DMS79 treated with DMSO at 0.1 percent for 48 hours (cell line): ENCODE results near the gene SLC1A1.
"Not testable (repeated sequence)": the region's sequence is repeated elsewhere in the genome, so short reads cannot be mapped to it uniquely, and the experiment has no call there.

ENCODE experiments used
- DNase-seq: peaks from one replicate; lab custom pipeline; 2025; lab: John Stamatoyannopoulos, UW

SLC1A1 gene

DNA sequence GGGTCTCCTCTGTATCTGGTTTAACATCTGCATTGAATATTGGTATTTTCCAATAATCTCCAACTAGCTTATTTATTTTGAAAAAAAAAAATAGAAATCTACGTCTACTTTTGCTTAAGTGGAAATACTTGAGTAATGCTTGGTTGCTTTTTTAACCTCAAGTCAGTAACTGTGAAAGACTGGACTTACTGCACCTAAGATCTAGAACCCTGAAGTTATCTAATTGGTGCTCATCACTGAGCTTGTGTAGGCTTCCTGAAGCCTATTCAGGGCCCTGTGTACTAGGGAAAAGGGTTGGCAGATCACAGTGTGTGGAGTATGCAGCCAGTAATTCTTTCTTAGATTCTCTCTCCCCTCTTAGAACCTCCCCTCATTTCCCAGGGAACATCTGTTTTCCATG lies 16.2 kb downstream of the SLC1A1 start:
- no peak for DNase-seq

DNA sequence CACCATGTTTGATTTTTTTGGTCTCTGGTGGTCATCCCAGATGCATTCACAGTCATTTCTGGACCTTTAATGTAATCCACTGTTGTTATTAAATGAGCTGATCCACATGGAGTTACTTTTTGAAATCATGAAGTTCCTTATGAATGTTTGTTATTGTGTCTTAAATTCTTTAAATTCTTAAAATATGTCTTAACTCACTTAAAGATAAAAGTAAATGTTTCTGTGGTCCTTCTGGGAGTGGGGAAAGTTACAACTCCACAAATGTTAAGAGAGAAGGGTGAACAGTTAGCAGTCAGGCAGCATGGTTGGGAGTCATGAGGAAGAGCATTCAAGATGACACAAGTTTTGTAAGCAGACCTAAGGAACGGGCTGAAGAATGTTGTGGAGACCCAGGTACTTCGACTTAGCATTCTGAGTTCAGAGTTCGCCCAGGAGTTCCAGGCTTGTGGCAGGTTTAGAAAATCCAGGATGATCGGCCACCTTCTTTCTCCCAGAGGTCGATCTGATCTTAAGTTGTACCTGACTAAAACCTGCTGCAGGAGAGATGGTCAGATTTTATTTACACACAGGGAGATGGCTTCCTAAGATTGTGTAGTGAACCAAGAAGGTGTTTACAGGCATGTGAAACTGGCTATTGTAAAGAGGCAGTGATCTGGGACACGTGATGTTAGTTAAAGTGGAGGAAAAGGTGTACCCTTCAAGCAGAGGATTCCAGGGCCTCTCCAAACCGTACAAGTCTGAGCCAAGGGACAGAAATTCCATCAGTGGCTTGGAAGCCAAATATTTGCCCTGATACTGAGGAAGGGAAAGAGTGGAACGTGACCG lies 17.2 kb downstream of the SLC1A1 start:
- DNase-seq = no peak

DNA sequence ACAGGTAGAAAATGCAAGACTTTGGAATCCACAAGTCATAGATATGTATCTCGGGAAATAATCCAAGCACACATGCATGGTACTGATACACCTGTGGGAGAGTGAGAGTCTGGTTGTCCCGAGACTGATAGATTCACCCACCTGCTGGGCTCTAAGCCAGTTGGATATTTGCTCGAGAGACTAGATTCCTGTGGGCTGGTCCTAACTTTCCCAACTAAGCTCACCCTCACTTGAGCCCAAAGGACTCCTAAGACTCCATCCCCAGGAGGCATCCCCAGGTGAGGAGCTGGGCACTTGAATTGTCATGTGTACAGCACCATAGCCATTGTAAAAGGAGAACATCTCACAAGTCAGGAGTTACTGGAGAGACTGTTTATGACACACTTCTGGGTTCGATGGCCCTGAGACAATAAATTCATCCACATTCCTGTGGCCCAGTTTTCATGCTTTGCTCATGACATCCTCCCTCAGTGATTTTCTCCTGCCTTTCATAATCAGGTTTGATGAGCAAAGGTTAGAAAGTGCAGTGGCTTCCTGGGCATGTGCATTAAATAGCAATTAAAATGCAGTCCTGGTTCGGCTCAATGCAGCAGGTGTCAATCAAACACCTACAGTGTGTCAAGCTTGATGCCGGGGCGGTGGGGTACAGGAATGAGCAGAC lies 18.1 kb downstream of the SLC1A1 start:
- no peak for DNase-seq

DNA sequence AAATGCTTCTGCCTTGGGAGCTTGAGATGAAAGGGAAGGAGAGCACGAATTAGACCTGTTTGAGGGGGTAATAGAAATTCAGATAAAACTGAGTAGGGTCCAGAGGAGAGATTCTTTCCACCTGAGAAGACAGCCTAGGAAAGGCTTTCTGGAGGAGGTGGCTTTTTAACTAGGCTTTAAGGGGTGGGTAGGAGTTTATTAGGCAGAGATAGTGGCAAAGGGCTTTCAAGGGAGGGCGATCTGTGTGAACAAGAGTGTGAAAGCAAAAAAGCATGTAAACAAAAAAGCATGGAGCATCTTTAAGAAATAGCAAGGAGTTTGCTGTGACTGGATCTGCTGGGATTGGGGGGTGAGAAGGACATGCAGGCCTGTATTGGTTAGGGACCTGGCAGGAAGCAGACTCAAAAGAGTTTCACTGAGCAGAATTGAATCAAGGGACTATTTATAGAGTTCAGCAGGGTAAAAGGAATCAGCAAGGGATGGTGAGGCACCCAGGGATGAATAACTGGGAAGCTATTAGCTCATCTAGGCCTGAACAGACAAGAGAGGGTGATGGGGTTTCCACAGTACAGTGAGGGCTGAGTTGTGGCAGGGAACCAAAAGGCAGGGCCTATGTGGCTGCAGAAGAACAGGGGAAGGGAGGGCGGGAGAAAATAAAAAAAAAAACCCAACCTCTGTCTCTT lies 18.8 kb downstream of the SLC1A1 start:
- no peak for DNase-seq

DNA sequence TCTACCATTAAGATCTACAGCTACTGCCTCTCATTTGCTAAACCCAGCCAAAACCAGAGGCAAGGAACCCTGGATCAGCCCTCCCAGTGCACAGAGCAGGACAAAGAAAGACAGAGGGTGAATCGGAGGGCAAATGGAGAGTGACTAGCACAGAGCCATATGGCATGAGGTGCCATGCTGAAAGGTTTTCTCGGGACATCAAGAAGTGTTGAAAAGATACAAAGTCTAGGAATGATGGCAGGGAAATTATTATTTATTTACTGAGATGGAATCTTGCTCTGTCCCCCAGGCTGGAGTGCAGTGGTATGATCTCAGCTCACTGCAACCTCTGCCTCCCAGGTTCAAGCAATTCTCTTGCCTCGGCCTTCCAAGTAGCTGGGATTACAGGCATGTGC lies 19.3 kb downstream of the SLC1A1 start:
- no peak for DNase-seq

DNA sequence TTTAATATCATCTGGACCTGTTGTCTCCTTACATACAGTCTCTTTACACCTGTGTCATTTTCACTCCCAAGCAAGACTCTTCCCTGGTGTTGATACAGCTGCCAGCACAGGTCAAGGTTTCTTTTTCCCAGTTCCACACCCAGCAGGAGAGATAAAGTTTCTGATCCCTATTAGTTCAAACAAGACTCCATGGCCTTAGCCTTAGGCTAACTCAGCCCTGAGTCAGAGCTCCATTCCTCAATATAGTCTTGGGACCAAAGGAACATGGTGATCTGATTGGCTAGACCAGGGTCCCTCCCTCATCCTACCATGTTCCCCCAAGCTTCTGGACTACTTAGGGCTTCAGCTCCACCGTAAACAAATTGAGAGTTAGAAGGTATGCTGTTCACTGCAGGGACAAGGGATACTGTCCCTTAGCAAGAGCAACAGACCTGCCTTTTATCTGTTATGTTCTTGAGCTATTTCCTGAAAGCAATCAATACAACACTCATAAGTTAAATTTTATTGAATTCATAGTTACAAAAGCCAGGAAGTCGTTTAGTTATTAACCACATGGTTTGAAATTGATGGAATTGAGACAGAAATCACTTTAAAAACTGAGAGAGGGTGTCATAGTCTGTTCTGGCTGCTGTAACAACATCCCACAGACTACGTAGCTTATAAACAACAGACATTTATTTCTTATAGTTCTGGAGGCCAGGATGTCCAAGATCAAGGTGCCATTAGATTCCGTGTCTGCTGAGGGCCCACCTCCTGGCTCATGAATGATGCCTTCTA lies 20.5 kb downstream of the SLC1A1 start:
- no peak for DNase-seq

DNA sequence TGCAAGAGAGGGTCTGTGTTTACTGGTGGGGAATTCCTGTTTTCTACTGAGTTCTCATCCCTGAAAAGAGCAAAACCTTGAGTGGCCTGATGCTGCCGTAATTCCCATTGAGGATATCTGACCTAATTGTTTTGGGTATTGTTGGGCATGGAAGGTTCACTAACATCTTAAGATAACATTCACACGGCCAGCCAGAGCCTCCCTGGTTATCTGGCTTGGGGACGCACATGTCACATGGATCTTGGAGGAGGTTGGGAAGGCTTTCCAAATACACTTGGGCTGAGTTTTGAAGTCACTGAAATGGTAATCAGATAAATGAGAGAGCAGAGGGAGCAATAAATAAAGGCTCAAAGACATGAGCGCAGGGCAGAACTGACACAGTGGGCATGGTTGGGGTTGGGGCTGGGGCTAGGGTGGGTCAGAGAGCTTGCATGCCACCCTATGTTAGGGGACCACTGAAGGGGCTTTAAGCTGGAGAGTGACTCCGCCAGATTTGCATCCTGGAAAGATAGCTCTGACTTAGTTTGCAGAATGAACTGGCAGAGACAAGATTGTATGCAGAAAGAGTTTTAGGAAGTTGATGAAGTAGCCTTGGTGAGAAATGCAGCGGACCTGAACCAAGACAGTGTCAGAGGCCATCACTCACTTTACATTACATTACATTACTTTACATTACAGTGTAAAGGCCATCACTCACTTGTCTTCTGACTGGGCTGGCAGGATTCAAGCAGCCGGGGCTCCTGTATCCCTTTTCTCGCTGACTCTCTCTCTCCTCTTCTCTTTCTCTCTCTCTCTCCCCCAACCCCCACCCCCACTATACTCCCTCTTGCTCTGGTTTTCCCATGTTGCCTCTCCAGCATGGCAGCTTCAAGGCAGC lies 24.2 kb downstream of the SLC1A1 start:
- no peak for DNase-seq

DNA sequence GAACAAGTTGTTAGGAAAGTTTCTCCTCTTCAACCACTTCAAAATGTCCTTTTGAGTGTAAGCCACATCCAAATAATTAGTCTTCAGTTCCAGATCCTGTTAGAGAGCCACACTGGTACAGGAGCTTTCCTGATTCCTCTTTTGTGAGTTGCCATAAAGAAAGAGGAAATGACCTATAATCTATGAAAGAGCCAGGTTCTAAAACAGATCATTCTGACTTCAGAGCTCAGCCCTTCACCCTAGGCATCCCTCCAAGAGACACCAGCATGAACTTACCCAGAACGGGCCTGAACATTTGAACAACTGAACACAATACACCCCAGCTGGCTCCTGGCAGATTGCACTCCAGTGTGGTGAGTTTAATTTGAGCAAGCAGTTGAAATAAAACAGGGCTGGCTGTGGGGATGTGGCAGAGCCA lies 25.7 kb downstream of the SLC1A1 start:
- no peak for DNase-seq

DNA sequence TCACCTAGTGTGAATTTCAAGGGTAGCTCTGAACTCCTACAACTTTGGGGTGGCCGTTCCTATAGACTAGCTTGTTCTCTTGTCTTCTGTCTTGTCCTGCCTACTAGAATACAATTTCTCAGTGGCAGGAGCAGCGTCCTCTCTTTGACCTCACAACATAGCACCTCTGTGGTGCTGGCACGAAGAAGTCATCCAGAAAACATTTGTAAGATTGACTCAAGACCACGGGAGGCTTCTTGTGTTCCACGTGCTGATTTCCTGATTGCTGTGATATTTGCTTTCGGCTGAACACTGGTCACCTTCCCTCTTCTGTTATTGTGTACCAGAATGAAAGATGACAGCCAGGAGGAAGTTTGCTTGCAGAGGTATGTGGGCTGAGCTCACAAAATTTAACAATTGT lies 27.0 kb downstream of the SLC1A1 start:
- no peak for DNase-seq

DNA sequence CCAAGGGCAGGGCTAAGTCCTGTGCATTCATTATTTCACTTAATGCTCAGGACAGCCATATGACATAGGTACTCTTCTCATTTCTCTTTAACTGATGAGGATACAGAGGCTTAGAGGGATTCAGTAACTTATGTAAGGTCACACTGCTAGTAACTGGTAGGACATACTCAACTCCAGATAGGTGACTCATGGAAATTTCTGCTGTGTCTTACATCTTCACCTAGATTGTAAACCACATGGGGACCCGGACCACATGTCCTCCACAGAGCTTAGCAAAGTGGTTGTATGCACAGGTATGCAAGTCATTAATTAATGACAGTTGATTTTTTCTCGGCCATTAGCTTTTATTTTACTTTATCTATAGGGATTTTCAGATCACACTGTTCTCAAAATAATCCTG lies 29.3 kb downstream of the SLC1A1 start:
- DNase-seq = no peak

DNA sequence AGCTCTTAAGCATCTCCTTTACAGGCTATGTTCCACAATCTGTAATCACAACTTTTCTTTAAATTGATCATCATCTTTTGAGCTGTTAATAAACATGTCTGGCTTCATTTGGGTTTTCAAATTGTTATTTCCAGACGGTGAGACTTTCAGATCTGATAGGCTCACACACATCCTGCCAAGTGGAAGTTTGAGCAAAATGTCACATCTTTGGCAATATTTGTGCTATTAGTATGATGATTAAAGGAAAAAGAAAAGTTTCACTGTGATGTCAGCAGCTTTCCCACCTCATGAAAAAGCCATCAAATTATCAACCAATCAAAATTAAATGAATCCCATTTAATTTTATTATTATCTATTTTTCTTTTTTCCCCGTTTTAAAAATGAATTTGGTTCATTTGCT lies 29.8 kb downstream of the SLC1A1 start:
- DNase-seq = no peak

DNA sequence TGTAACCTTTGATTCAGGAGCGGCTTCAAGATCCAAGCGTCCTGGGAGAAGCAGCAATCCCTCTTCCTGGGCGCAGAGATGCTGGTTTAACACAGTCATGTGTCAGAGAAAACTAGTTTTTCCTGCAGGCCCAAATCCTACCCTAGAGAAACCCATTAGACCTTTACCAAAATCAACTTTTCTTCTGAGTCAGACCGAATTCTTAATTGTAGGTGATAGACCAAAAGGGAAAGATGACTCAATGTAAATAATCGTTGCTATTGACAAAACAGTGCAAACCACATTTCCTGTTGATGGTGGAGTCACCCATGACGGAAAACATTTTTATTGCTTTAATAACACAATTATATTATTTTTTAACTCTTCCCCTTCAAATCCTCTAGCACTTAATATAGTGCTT lies 40.1 kb downstream of the SLC1A1 start:
- DNase-seq = no peak

DNA sequence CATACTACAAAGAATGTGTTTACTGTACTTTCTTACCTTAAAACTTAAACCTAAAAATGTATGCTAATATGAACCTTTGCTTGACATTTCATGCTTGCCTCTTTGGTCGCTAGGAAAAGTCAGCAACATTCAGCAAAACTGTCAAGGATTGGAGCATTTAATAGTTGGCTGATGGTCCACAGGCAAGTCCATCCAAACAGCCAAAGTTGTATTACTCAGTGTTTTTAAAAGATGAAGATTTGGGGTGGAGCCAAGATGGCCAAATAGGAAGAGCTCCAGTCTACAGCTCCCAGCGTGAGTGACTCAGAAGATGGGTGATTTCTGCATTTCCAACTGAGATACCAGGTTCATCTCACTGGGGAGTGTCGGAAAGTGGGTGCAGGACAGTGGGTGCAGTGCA lies 40.6 kb downstream of the SLC1A1 start:
- not testable (repeated sequence) for DNase-seq

DNA sequence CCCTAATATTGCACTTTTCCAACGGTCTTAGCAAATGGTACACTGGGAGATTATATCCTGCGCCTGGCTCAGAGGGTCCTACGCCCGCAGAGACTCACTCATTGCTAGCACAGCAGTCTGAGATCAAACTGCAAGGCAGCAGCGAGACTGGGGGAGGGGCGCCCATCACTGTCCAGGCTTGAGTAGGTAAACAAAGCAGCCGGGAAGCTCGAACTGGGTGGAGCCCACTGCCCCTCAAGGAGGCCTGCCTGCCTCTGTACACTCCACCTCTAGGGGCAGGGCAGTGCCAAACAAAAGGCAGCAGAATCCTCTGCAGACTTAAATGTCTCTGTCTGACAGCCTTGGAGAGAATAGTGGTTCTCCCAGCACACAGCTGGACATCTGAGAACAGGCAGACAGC lies 41.1 kb downstream of the SLC1A1 start:
- DNase-seq = not testable (repeated sequence)

DNA sequence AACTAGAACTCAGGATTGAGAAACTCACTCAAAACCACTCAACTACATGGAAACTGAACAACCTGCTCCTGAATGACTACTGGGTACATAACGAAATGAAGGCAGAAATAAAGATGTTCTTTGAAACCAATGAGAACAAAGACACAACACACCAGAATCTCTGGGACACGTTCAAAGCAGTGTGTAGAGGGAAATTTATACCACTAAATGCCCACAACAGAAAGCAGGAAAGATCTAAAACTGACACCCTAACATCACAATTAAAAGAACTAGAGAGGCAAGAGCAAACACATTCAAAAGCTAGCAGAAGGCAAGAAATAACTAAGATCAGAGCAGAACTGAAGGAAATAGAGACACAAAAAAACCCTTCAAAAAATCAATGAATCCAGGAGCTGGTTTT lies 43.6 kb downstream of the SLC1A1 start:
- not testable (repeated sequence) for DNase-seq

DNA sequence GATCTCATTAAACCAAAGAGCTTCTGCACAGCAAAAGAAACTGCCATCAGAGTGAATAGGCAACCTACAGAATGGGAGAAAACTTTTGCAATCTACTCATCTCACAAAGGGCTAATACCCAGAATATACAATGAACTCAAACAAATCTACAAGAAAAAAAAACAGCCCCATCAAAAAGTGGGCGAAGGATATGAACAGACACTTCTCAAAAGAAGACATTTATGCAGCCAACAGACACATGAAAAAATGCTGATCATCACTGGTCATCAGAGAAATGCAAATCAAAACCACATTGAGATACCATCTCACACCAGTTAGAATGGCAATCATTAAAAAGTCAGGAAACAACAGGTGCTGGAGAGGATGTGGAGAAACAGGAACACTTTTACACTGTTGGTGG lies 45.9 kb downstream of the SLC1A1 start:
- DNase-seq = not testable (repeated sequence)

DNA sequence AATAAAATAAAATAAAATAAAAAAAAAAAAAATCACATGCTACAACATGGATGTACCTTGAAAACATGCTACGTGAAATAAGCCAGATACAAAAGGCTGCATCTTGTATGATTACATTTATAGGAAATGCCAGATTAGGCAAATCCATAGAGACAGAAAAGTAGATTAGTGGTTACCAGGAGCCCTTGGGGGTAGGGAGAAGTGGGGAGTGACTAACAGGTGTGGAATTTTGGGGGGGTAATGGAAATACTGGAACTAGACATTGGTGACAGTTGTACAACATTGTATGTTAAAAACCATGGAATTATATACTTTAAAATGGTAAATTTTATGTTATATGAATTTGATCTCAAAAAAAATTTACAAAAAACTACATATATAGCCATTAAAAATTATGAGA lies 47.3 kb downstream of the SLC1A1 start:
- DNase-seq = no peak

DNA sequence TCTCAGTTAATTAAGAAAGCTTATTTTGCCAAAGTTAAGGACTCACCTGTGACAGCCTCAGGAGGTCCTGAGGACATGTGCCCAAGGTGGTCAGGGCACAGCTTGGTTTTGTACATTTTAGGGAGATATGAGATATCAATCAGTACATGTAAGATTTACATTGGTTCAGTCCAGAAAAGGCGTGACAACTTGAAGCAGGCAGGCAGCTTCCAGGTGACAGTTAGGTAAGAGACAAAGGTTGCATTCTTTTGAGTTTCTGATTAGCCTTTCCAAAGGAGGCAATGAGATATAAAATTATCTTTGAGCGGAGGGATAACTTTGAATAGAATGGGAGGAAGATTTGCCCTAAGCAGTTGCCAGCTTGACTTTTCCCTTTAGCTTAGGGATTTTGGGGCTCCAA lies 47.8 kb downstream of the SLC1A1 start:
- no peak for DNase-seq

DNA sequence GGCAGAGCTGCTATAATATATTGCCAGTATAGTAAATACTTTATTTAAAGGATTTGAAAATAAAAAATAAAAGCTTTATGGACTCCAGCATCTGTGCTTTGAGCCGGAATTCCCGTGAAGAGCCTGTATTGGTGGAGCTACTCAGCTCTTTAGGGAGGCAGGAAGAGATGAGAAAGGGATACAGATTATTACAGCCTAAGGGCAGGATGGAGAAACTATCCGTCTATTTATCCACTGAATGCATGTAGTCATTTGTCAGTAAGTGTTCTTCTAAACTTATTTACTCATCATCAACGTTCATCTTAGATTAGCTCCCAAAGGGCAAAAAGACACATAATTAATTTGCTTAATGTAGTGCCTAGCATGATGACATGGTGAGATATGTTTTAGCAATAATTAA lies 48.4 kb downstream of the SLC1A1 start:
- no peak for DNase-seq

DNA sequence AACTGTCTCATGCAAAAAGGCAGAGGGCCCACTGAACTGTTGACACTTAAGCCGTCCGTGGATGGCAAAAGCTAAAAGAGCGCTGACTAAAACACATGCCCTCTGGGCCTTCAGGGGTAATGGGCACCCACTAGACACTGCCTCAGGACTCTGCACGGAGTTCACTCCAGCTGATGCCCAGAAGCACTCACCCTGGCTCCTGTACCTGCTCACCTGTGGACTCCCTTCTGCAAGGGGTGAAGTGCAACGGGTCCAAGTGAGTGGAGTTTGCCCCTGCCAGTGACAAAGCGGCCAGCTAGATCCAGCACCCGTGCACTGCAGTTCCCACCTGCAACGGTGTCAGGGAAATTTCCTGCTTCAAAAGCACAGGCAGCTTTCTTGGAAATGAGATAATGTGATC lies 50.2 kb downstream of the SLC1A1 start:
- DNase-seq = no peak

DNA sequence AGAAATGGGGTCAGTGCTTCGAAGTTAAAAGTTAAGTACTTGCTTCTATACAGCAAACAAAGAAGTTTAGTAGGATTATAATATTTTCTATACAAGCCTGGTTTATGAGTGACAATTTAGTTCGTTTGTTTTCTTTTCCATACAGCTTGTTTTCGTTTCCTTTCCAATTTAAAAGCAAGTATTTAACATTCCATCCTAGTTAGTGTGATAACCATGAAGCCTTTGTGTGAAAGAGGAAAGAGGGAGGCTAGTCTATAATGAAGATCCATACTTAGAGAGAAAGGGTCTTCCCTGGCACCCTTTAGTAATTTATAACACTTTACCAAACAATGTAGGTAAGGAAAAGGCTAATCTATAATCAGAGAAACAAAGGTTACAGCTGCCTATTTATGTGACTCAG lies 51.0 kb downstream of the SLC1A1 start:
- DNase-seq = no peak
